GM18519 (cell line): ENCODE measurements around the gene LRRC7.

Experiments
- ATAC-seq: cut with Tn5 transposase; IDR thresholded peaks from one replicate; pipeline ENCODE4 v1.9.1; 2021; ENCODE audit warnings: mild to moderate bottlenecking, moderate library complexity; ENCODE audit not compliant: unreplicated experiment, low FRiP score

The LRRC7 gene

GRCh38 chr1:69585666-69586065 is 17.9 kb downstream of the LRRC7 start:
- no peak for ATAC-seq

GRCh38 chr1:69587391-69587790 is 19.7 kb downstream of the LRRC7 start:
- no peak for ATAC-seq

DNA sequence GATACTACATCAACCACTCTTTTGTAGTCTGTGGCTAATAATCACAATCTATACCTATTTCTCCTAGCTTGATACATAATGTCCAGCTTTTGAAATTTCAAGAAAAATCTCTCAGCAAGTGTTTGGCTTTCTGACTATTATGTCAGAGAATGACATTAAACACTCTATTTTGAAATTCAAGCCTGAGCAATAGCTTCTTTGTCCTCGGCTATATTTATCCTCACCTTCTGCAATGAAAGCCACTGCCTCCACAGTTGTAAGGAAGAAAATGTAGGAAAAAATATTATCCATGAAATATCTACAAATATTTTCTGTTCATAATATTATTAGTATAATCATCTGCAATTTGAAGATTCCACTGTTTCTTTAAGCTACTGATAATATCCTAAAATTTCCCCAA is 22.1 kb downstream of the LRRC7 start:
- ATAC-seq, result no peak

DNA sequence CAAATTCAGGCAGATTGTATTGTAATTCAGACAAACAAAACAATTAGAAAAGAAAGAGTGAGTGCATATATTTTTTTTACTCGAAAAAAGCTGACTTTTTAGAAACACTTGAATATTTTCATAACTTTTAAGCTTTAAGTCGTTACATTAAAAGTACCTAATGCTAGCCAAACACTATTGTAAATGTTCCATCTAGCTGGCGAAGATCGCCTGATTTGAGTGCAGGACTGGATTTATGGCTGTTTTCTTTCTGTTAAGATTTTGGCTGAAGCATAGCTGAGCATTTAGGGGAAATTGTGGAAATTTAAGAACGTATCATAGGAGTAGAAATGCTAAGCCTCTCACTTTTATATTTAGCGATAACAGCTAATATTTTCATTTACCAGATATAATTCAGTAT is 24.6 kb downstream of the LRRC7 start:
- no peak for ATAC-seq

DNA sequence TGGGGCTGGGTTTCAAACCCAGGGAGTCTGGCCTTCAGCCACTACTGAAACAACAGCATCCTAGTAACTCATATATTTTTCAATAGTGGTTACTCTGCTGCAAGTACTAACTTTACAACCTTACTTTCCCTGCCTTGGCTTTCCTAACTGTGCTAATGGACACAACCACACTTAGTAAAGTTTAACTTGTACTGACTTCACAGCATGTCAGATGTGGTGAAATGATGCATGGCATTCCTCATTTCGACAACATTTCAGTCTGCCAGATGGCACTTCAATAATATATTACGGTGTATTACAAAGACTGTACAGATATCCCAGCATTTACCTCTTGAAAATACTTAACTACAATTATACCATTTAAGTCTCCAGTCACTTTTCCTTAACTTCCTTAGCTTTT is 27.8 kb downstream of the LRRC7 start:
- no peak for ATAC-seq

DNA sequence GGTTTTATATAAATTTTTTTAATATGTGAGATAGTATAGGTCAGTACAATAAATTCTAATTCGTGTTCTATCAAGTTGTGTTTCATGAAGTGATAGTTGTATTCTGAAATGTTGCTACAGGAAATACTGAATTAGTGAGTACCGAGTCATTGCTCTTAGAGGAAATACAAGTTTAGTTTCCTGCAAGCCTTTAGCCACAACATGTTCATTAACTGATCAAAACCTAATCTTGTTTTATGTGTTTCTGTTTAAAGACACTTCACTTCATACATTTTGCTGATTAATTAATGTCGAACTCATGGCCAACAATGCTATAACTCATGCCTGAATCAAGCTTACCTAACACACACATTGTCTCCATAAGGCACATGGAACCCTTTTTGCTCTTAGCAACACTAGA is 43.6 kb downstream of the LRRC7 start:
- no peak for ATAC-seq

DNA sequence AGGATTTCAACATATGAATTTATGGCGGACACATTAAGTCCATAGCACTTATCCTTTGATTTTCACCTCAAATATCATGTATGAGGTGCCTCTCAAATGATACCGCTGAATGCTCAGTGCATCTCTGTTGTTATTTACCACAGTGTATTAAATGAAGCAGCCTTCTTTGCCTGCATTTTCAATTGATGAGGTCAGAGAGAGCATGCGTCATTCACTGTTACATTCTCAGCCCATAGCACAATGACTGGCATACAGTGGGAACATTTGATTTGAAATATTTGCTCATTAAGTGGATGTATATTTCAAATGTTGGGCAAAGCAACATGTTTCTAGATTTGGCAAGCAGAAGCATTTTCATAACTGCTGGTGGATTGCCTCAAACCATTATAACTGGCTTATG is 45.7 kb downstream of the LRRC7 start:
- ATAC-seq, result no peak

GRCh38 chr1:69638673-69639072 is 71.0 kb downstream of the LRRC7 start:
- ATAC-seq, result no peak

- no peak for ATAC-seq
These were observed 71.4 kb downstream of the LRRC7 start for GRCh38 chr1:69639159-69639558.

DNA sequence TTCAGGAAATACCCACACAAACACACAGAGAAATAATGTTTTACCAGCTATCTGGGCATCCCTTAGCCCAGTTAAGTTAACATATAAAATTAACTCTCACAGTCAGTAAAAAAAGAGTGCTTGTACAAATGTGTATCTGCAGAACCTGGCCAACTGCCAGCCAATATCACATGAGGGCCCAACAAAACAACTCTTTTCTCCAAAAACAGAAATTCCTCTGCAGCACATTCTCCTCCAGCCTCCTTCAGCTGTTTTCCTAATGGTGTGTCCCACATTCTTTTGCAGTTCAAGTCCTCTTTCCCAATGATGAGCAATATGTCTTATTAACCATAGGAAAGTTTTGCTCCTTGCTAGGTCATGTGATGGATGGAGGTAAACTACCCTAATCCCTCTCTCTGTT is 75.5 kb downstream of the LRRC7 start:
- no peak for ATAC-seq

DNA sequence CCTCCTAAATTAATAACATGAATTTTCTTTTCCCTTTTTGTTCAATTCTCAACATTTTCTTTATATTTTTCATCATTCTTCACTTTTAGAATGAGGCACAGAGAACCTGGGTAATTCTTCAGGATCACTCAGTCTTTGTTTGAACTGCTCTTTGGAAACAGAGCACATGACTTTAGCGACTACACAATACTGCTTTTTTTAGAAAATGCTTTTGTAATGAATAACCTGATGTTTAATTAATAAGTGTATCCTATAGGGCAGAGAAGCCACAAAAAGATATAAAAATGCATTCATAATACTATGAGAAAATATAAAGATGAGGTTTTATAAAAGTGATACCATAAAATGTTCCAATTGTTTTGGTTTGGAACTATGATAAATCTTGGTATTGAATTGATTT is 77.8 kb downstream of the LRRC7 start:
- ATAC-seq, result no peak

DNA sequence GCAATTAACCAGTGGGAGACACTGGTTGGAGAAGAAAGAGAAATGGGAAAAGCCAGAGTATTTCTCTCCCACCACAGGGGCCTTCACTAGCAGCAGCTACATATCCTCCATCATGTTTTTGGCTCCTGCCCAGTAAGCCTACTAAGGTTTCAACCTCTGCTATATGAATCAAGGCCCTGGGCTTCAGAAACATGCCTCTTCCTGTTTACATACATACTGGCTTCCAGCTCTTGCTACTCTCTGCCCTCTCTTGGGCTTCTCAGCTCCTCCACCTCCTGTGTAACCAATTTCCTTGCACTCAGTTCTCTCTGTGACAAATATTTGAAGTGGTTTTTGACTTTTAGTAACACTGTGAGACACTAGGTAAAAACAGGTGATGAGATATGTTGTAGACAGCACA is 80.8 kb downstream of the LRRC7 start:
- no peak for ATAC-seq

GRCh38 chr1:69649383-69649990 is 81.8 kb downstream of the LRRC7 start:
- no peak for ATAC-seq

DNA sequence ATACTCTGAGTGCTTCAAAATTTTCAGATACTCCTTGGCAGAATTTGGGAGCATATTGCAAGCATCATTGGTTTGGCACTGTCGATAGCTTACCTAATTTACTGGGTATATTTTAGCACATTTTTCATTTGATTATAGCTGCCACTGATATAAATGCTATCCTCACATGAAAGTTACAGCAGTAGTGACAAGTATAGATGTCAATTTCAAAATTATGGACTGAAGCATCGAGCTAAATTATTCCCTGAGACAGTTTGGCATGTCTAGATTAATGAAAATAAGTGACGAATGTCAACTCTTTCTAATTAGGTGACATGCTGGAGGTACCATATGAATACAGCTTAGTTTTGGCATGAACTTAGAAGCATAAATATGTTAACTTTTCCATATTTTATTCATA is 83.1 kb downstream of the LRRC7 start:
- ATAC-seq, result no peak

- ATAC-seq, result no peak
These were observed 83.9 kb downstream of the LRRC7 start for GRCh38 chr1:69651656-69652055.

DNA sequence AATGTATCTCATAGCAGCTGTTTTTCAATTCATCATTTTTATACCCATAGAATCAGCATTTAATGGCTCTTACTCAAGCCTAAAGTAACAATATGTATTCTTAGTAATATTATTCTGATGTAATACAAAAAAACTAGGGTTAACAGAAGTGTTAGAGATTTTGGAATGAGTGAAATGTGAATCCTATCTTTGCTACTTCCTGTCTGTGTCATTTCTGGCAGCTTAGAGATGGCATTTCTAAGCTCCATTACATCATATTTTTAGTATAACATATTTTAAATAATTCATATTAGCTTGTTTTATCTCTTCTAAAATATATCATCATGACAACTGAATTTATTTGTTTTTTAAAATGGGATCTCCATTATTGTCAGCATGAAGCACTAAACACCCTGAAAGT is 90.2 kb downstream of the LRRC7 start:
- no peak for ATAC-seq

DNA sequence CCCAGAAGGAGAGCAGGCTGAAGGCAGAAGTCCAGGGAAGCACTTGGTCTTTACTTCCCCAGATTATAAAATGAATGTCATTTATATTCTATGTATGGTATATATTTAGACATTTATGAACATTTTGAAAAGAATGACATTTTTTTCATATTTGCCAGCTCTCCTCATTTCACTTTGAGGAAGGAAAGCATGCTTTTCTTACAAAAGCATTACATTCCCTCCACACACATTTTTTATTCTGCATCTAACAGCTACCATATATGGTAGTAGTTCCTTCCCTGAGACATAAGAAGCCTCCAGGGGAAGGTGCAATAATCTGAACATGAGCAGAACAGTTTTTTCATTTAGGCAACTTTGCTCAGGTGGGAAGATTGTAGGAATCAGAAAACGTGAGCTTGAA is 94.0 kb downstream of the LRRC7 start:
- ATAC-seq, result no peak

DNA sequence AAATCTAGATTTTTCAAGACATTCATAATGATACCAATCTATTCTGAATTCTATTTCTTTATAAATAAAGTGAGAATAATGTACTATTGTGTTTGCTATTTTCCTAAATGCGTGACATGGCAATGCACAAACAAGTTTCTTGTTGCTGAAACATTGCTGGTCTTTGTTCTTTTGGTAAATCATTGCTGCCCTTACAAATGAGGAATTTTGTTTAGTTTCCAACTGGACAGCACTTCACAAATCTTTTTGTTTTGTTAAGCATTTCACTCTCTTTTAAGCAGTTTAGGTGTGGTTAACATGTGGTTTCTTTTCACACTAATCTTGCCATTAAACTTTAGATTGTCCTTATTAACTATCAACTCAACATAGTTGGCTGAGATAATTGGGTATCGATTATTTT is 94.6 kb downstream of the LRRC7 start:
- ATAC-seq, result no peak

GRCh38 chr1:69671363-69672010 is 103.8 kb downstream of the LRRC7 start:
- ATAC-seq, result no peak

- no peak for ATAC-seq
These were observed 105.6 kb downstream of the LRRC7 start for GRCh38 chr1:69673321-69673720.

DNA sequence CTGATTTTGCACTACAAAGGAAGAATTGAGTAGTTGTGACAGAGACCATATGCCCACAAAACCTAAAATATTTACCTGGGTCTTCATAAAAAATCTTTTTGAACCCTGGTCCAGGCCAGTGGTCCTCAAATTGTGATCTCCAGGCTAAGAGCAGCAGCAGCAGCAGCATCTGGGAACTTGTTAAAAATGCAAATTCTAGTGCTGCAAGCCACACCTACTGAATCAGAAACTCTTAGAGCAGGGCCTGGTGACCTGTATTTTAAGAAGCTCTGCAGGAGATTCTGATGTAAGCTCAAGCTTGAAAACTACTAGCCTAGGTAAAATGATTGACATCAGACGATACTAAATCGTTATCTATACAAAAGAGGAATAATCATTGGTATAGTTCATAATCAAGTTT is 112.2 kb downstream of the LRRC7 start:
- ATAC-seq, result no peak

GRCh38 chr1:69686367-69686984 is 118.8 kb downstream of the LRRC7 start:
- no peak for ATAC-seq
